Endothelial cell of umbilical vein (primary cell): ENCODE results near the gene CCDC27. TPM values are rescaled to one million over a fixed set of nuclear protein-coding genes. Genes with fewer than 3 reads are reported as not detected.

Experiments used
- BruUV-seq: library from RNA; stranded (reverse); fragments of 400-500 nt; replicated peaks from 2 replicates; lab custom pipeline; 2021; lab: Mats Ljungman, UMichigan
- CTCF ChIA-PET: fragments of 300-600, 350-600 bp; sonication (Branson Sonifier 250); formaldehyde crosslinking; loops from one replicate; lab custom pipeline; 2021; ENCODE audit warnings: antibody characterized with exemption, inconsistent platforms; lab: Charles Lee
- POLR2A ChIA-PET: fragments of 300-600, 350-600 bp; sonication (Branson Sonifier 250); formaldehyde crosslinking; loops from one replicate; lab custom pipeline; 2021; ENCODE audit warnings: antibody characterized with exemption, inconsistent platforms; lab: Charles Lee
- DNase-seq: peaks from one replicate; pipeline ENCODE4 v3.0.0-alpha.2; 2011; ENCODE audit warnings: low read depth, low spot score
- FAIRE-seq: peaks from 2 replicates; lab custom pipeline; 2011; peaks lifted over from hg19 to GRCh38; lab: Jason Lieb, UNC
- H2AFZ ChIP-seq: 2 replicates; pipeline ENCODE4 v1.6.0; 2012; ENCODE audit warnings: low read depth, low read length, control low read depth, inconsistent platforms
- H3K27ac ChIP-seq: 2 replicates; pipeline ENCODE4 v1.5.1; 2011; ENCODE audit warnings: low read depth, mild to moderate bottlenecking, control low read depth, low read length, moderate library complexity; ENCODE audit not compliant: insufficient read depth
- H3K27me3 ChIP-seq, 2 experiments: 2 replicates each; pipeline versions ENCODE4 v1.6.0 to v1.6.1; 2011; ENCODE audit warnings: low read length in 2 of 2, mixed read lengths in 1 of 2; ENCODE audit not compliant: control insufficient read depth in 2 of 2, insufficient read depth in 2 of 2
- H3K36me3 ChIP-seq, 2 experiments: 2 replicates in 1 of 2; 3 replicates in 1 of 2; pipeline ENCODE4 v1.5.1; 2011; ENCODE audit warnings: low read length in 2 of 2, mild to moderate bottlenecking in 1 of 2, moderate library complexity in 1 of 2; ENCODE audit not compliant: control insufficient read depth in 2 of 2, insufficient read depth in 2 of 2; ENCODE audit errors: extremely low read depth in 1 of 2
- H3K4me1 ChIP-seq: 3 replicates; pipeline ENCODE4 v1.5.1; 2011; ENCODE audit warnings: mild to moderate bottlenecking, low read length; ENCODE audit not compliant: control insufficient read depth, insufficient read depth; ENCODE audit errors: extremely low read depth
- H3K4me2 ChIP-seq: 2 replicates; pipeline ENCODE4 v1.6.1; 2011; ENCODE audit warnings: low read length, control low read depth, mixed read lengths; ENCODE audit not compliant: insufficient read depth
- H3K4me3 ChIP-seq, 3 experiments: fragments of 200-600 bp in 1 of 3; sonication (generic), shearing (Covaris generic) in 1 of 3; replicated peaks in 1 of 3; 2 replicates each; pipeline ENCODE4 v1.5.1; 2011 to 2016; ENCODE audit warnings: control low read depth in 3 of 3, low read length in 3 of 3, mild to moderate bottlenecking in 2 of 3, inconsistent platforms in 1 of 3, low read depth in 1 of 3, moderate library complexity in 1 of 3; ENCODE audit not compliant: insufficient read depth in 1 of 3
- H3K79me2 ChIP-seq: 2 replicates; pipeline ENCODE4 v1.6.0; 2012; ENCODE audit warnings: low read length, inconsistent platforms; ENCODE audit not compliant: control insufficient read depth, insufficient read depth
- H3K9ac ChIP-seq: replicated peaks from 2 replicates; pipeline ENCODE3; 2011; ENCODE audit warnings: low read length, control low read depth; ENCODE audit not compliant: insufficient read depth; ENCODE audit errors: extremely low read depth
- H3K9me1 ChIP-seq: replicated peaks from 3 replicates; pipeline ENCODE4 v1.6.0; 2011; ENCODE audit warnings: mild to moderate bottlenecking, low read length; ENCODE audit not compliant: control insufficient read depth, insufficient read depth; ENCODE audit errors: extremely low read depth
- H3K9me3 ChIP-seq: replicated peaks from 2 replicates; pipeline ENCODE4 v1.5.1; 2012; ENCODE audit warnings: low read length, inconsistent platforms; ENCODE audit not compliant: control insufficient read depth, insufficient read depth
- H4K20me1 ChIP-seq: replicated peaks from 2 replicates; pipeline ENCODE3; 2011; ENCODE audit warnings: mild to moderate bottlenecking, low read length; ENCODE audit not compliant: control insufficient read depth, insufficient read depth; ENCODE audit errors: extremely low read depth
- EZH2 ChIP-seq: IDR thresholded peaks from 2 replicates; pipeline ENCODE4 v1.6.1; 2012; ENCODE audit warnings: borderline replicate concordance, low read depth, mild to moderate bottlenecking, moderate library complexity, low read length, inconsistent platforms; ENCODE audit not compliant: severe bottlenecking
- FOS ChIP-seq: IDR thresholded peaks from 2 replicates; pipeline ENCODE4 v1.6.1; 2011; ENCODE audit warnings: mild to moderate bottlenecking, low read length, moderate library complexity, borderline replicate concordance; ENCODE audit not compliant: insufficient read depth
- GATA2 ChIP-seq: IDR thresholded peaks from 2 replicates; pipeline ENCODE4 v1.7.0; 2011; ENCODE audit warnings: low read depth, mild to moderate bottlenecking, moderate library complexity, mixed read lengths, low read length; ENCODE audit not compliant: insufficient read length, insufficient read depth
- MYC ChIP-seq: IDR thresholded peaks from one replicate; pipeline ENCODE4 v1.6.1; 2011; ENCODE audit warnings: mild to moderate bottlenecking, low read depth, low read length
- POLR2A ChIP-seq: IDR thresholded peaks from 2 replicates; pipeline ENCODE4 v1.6.1; 2012; ENCODE audit warnings: low read depth, mild to moderate bottlenecking, control low read depth, low read length
- dilution Hi-C: fragments of 300-500 bp; cut with MboI; formaldehyde crosslinking; loops from one replicate; pipeline ENCODE4 v1.15.0; 2019; ENCODE audit warnings: low sequenced_read_pairs; ENCODE audit not compliant: extremely low pct_ligation_motif_present
- intact Hi-C: fragments of 100-400 bp; cut with micrococcal nuclease; formaldehyde crosslinking; loops from one replicate; pipeline ENCODE4 v1.10.0; 2022
- polyA plus RNA-seq, 4 experiments: library from polyadenylated mRNA; depleted of rRNA in 3 of 4; stranded (reverse) in 3 of 4; unstranded in 1 of 4; fragments of >200 nt; gene quantifications; 2 replicates each; pipeline versions ENCODE4 v1.2.1 to v1.2.3, GENCODE V29; 2011 to 2012; ENCODE audit warnings: missing spikeins in 1 of 4
- total RNA-seq: library from RNA; stranded (reverse); gene quantifications from 2 replicates; pipeline ENCODE4 v1.2.3, GENCODE V29; 2021
- TF ChIP-seq, protein P1 (sequence below), 2 donors: IDR thresholded peaks; 1 replicate in 1 of 2; 2 replicates in 1 of 2; pipeline ENCODE4 v1.5.1; 2011; ENCODE audit warnings: low read length in 2 of 2, mild to moderate bottlenecking in 2 of 2, moderate library complexity in 2 of 2, control low read depth in 1 of 2, inconsistent platforms in 1 of 2, low read depth in 1 of 2; ENCODE audit not compliant: insufficient read depth in 1 of 2; ENCODE audit errors: extremely low read depth in 1 of 2

The CCDC27 gene
- total and polyA plus RNA-seq, 2 donors (not counting 3 experiments of a cell fraction or from before 2014, with no cell fraction given): not detected

DNA sequence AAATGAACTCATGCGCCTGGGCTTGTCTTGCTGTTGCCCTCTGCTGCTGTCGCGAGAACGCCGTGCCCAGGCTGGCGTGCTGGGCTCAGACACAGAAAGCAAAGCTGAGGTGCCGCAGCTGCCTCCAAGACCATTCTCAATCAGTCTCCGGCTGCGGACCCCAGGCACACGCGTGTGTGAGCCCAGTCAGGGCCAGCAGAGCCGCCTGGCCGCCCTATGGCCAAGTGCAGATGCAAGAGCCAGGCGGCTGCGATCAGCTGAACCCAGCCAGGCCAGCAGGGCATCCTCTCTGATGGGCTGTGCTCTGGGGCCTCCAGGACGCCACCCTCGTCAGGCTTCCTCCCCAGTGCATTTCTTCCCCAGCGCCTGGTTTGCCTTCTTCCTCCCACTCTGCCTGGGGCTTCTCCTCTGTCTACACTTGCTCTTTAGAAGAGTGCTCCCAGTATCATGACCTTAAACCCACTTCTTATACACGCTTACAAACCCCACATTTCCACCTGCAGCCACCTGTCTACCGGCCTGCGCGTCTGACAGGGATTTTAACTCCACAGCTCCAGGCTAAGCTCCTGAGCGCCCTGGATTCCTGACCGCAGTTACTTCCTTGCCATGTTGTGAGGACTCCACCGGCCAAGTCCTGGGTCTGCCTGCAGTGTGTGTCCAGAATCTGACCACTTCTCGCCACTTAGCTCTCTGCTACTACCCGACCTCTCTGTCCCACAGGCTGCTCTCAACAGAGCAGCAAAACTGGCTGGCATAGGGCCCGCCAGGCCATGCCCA lies 65.8 kb downstream of the CCDC27 start:
- Histone ChIP-seq H3K27me3 (no peaks in the 10 kb centered on the region), H3K4me3 (no peak overlapping the region), H3K4me1 (no peaks in the 10 kb centered on the region), H3K9me3 (no peaks in the 10 kb centered on the region), H4K20me1 (no peaks in the 10 kb centered on the region), H3K27ac (no peak overlapping the region), H3K36me3 (peaks cover 0 to 6% of the 10 kb centered on the region in 2 experiments), H2AFZ (no peak overlapping the region), H3K4me2 (no peak overlapping the region), H3K9ac (no peak overlapping the region), H3K79me2 (no peaks in the 10 kb centered on the region), H3K9me1 (no peaks in the 10 kb centered on the region)
- no peak for FAIRE-seq
- dilution Hi-C loops: no loop called here
- intact Hi-C loops: no loop called here
- POLR2A ChIA-PET: no interaction called here
- no TSS peak for BruUV-seq
- CTCF ChIA-PET: no interaction called here
- no peak for TF ChIP-seq MYC
- TF ChIP-seq EZH2: no peak
- TF ChIP-seq, protein P1, sequence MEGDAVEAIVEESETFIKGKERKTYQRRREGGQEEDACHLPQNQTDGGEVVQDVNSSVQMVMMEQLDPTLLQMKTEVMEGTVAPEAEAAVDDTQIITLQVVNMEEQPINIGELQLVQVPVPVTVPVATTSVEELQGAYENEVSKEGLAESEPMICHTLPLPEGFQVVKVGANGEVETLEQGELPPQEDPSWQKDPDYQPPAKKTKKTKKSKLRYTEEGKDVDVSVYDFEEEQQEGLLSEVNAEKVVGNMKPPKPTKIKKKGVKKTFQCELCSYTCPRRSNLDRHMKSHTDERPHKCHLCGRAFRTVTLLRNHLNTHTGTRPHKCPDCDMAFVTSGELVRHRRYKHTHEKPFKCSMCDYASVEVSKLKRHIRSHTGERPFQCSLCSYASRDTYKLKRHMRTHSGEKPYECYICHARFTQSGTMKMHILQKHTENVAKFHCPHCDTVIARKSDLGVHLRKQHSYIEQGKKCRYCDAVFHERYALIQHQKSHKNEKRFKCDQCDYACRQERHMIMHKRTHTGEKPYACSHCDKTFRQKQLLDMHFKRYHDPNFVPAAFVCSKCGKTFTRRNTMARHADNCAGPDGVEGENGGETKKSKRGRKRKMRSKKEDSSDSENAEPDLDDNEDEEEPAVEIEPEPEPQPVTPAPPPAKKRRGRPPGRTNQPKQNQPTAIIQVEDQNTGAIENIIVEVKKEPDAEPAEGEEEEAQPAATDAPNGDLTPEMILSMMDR (IDR thresholded peaks at IDR 0.05; ENCODE audit: extremely low read depth in 1 of 2, insufficient read depth in 1 of 2, low read depth in 1 of 2, low read length in 2 of 2): no peak
- no peak for TF ChIP-seq GATA2
- TF ChIP-seq POLR2A: no peak
- no peak for TF ChIP-seq FOS
- DNase-seq: no peak
